ENCODE data around the gene F2RL2. TPM values are rescaled to one million over a fixed set of nuclear protein-coding genes. Genes with fewer than 3 reads are reported as not detected.

Gene F2RL2
- total RNA-seq, 6 experiments from 2014 or later: 0.09 to 2.1 (median 1.6) TPM; not detected in 1

DNA sequence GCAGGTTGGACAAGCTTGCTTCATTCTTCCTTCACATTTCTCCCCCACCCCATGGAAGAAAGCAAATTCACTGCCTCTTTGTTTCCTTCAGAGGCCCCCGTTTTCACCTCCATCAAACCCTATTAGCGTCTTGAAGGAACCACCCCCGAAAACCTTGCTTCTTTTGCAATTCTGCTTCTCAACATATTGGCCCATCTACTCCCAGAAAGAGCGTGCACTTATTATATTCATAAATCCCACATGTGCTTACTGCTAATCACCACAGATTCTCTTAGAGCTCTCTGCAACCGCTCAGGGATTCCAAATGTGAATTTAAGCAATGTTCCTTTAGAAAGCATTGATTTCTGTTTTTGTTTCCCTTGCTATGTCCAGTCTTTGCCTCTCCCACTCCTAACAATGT, 1.1 kb downstream of the F2RL2 start:
- Histone ChIP-seq H3K4me3 (no peak overlapping the region), H3K36me3 (peaks cover 0 to 8% (median 0%) of the 10 kb centered on the region in 4 donors), H3K4me1 (no peaks in the 10 kb centered on the region), H3K27me3 (no peaks in the 10 kb centered on the region), H3K9me3 (no peaks in the 10 kb centered on the region), H3K27ac (peak overlapping the region in 1 of 3 donors; percentile 1)
- no peak for TF ChIP-seq POLR2A (IDR thresholded peaks at IDR 0.05)
- TF ChIP-seq, protein P1, sequence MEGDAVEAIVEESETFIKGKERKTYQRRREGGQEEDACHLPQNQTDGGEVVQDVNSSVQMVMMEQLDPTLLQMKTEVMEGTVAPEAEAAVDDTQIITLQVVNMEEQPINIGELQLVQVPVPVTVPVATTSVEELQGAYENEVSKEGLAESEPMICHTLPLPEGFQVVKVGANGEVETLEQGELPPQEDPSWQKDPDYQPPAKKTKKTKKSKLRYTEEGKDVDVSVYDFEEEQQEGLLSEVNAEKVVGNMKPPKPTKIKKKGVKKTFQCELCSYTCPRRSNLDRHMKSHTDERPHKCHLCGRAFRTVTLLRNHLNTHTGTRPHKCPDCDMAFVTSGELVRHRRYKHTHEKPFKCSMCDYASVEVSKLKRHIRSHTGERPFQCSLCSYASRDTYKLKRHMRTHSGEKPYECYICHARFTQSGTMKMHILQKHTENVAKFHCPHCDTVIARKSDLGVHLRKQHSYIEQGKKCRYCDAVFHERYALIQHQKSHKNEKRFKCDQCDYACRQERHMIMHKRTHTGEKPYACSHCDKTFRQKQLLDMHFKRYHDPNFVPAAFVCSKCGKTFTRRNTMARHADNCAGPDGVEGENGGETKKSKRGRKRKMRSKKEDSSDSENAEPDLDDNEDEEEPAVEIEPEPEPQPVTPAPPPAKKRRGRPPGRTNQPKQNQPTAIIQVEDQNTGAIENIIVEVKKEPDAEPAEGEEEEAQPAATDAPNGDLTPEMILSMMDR (IDR thresholded peaks at IDR 0.05): no peak
- DNase-seq (no peak), ATAC-seq (no peak)
- intact Hi-C loops (cut with DNase I): no loop called here
- 84% methylated on average over 5 of the region's 5 CpGs for WGBS (ENCODE audit: insufficient coverage, low coverage, low lambda C conversion rate, missing lambda C conversion rate)

DNA sequence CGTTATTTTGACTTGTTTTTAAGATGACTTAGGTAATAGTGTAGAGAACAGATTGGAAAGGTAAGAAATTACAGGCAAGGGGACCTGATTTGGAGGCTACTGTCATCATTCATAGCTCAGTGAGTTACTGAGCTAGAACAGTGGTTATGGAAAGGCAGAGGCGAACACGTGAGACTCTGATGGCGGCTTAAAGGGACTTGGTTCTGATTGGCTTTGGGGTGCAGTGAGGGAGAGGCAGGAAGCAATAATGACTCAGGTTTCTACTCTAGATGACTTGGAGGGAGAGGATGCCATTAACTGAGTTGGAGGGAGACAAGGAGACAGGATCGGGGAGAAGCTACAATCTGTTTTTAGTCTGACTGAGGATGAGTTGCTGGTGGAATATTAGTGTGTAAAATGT, 3.0 kb downstream of the F2RL2 start:
- DNase-seq (no peak), ATAC-seq (no peak)
- 93% methylated on average over 5 of the region's 5 CpGs for WGBS (ENCODE audit: insufficient coverage, low coverage, low lambda C conversion rate, missing lambda C conversion rate)
- Histone ChIP-seq H3K4me3 (no peak overlapping the region), H3K4me1 (no peaks in the 10 kb centered on the region), H3K27ac (no peak overlapping the region), H3K9me3 (no peaks in the 10 kb centered on the region), H3K36me3 (peaks cover 0 to 10% (median 0%) of the 10 kb centered on the region in 4 donors), H3K27me3 (no peaks in the 10 kb centered on the region)
- intact Hi-C loops (cut with DNase I): no loop called here
- TF ChIP-seq, protein P1 (IDR thresholded peaks at IDR 0.05): no peak

DNA sequence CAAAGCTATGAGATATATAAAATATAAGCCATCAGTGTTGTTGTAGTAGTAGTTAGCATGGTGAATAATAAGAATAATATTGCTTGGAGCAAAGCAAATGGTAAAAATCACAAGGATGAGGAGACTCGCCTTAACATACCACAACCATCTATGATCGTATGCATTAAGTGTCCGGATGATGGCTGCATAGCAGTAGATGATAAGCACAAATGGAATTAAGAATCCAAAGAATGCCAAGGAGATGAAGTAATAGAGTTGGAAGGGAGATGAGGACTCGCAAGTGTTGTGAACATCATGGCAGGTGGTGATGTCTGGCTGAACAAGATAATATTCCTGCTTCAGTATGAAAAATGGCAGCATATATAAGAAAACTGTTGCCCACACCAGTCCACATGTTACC, 5.5 kb downstream of the F2RL2 start:
- 90% methylated on average over 4 of the region's 4 CpGs for WGBS (ENCODE audit: insufficient coverage, low coverage, low lambda C conversion rate, missing lambda C conversion rate)
- no peaks in the 10 kb centered on the region for H3K4me1 ChIP-seq
- intact Hi-C loops (cut with DNase I): no loop called here
- H3K27me3 ChIP-seq: no peaks in the 10 kb centered on the region
- no peaks in the 10 kb centered on the region for H3K9me3 ChIP-seq
- no peak overlapping the region for H3K4me3 ChIP-seq
- H3K27ac ChIP-seq: no peak overlapping the region
- DNase-seq: no peak
- peaks cover 0 to 14% (median under 1%) of the 10 kb centered on the region in 4 donors for H3K36me3 ChIP-seq
- no peak for TF ChIP-seq POLR2A (IDR thresholded peaks at IDR 0.05)
- TF ChIP-seq, protein P1 (IDR thresholded peaks at IDR 0.05): no peak
- no peak for ATAC-seq

DNA sequence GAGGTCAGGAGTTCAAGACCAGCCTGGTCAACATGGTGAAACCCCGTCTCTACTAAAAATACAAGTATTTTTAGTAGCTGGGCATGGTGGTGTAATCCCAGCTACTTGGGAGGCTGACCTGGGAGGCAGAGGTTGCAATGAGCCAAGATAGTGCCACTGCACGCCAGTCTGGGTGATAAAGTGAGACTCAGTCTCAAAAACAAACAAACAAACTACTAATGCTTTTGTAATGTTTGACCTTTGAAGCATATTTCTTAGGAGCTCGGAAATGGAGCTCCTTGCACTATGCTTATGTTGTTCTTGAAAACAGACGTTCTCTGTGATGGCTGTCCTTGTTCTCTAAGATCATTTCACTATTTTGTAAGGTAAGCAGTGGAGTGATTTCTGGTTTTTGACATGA, 6.0 kb downstream of the F2RL2 start:
- peaks cover 0 to 17% (median under 1%) of the 10 kb centered on the region in 4 donors for H3K36me3 ChIP-seq
- H3K9me3 ChIP-seq: no peaks in the 10 kb centered on the region
- no peak overlapping the region for H3K4me3 ChIP-seq
- TF ChIP-seq, protein P1 (IDR thresholded peaks at IDR 0.05): no peak
- no peak for TF ChIP-seq POLR2A (IDR thresholded peaks at IDR 0.05)
- H3K27me3 ChIP-seq: no peaks in the 10 kb centered on the region
- H3K4me1 ChIP-seq: no peaks in the 10 kb centered on the region
- H3K27ac ChIP-seq: no peak overlapping the region
- DNase-seq: no peak
- WGBS (ENCODE audit: insufficient coverage, low coverage, low lambda C conversion rate, missing lambda C conversion rate): 63% methylated on average over 4 of the region's 4 CpGs
- ATAC-seq: peak in 1 of 4 donors; percentile 23
- intact Hi-C loops (cut with DNase I): no loop called here

DNA sequence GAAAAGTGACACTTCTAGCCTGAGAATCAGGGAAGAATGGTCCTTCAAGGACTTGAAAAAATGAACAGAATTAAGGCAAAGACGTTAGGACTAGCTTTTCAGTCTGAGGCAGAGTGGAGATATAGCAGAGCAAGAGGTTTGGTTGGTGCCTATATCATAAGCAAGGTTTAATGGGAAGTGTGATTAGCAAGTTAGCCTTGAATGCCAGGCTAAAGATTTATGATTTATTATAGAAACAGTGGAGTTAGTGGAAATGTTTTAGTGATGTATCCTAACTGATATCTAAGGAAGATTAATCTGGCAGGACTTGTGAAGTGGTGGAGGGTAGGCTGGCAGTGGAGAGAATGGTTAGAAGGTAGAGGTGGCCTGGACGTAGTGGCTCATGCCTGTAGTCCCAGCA, 7.0 kb downstream of the F2RL2 start:
- no peak for TF ChIP-seq POLR2A (IDR thresholded peaks at IDR 0.05)
- TF ChIP-seq, protein P1 (IDR thresholded peaks at IDR 0.05): no peak
- Histone ChIP-seq H3K27me3 (no peaks in the 10 kb centered on the region), H3K4me1 (no peaks in the 10 kb centered on the region), H3K36me3 (peaks cover 0 to 27% (median 4%) of the 10 kb centered on the region in 4 donors), H3K9me3 (no peaks in the 10 kb centered on the region), H3K27ac (no peak overlapping the region), H3K4me3 (no peak overlapping the region)
- ATAC-seq (no peak), DNase-seq (no peak)
- intact Hi-C loops (cut with DNase I): no loop called here
- WGBS (ENCODE audit: insufficient coverage, low coverage, low lambda C conversion rate, missing lambda C conversion rate): 89% methylated on average over 2 of the region's 2 CpGs
